Right atrium auricular region (tissue), 2 donors: ENCODE data around the gene KRTAP10-8. TPM values are rescaled to one million over a fixed set of nuclear protein-coding genes. Genes with fewer than 3 reads are reported as not detected.
"Not testable (repeated sequence)": the region's sequence is repeated elsewhere in the genome, so short reads cannot be mapped to it uniquely, and the experiment has no call there.

Experiments used
- DNase-seq: peaks from one replicate; pipeline ENCODE4 v3.0.0-alpha.2; 2019; ENCODE audit warnings: low spot score
- H3K27ac ChIP-seq, 2 donors: fragments of 200-600 bp; sonication (generic); 1 replicate in 1 of 2; 2 replicates in 1 of 2; pipeline ENCODE4 v1.5.1; 2016 to 2019
- H3K27me3 ChIP-seq, 2 donors: fragments of 200-600 bp; sonication (generic); one replicate each; pipeline versions ENCODE4 v1.5.1 to v1.6.0; 2017 to 2019
- H3K36me3 ChIP-seq: fragments of 200-600 bp; sonication (generic); one replicate; pipeline ENCODE4 v1.5.1; 2016
- H3K4me1 ChIP-seq, 2 donors: fragments of 200-600 bp; sonication (generic); one replicate each; pipeline versions ENCODE4 v1.5.1 to v1.6.0; 2017 to 2019
- H3K4me3 ChIP-seq, 2 donors: fragments of 200-600 bp; sonication (generic); 1 replicate in 1 of 2; 2 replicates in 1 of 2; pipeline ENCODE4 v1.5.1; 2017 to 2019; ENCODE audit warnings: mild to moderate bottlenecking in 1 of 2, moderate library complexity in 1 of 2
- H3K9me3 ChIP-seq, 2 donors: fragments of 200-600 bp; sonication (generic); one replicate each; pipeline ENCODE4 v1.5.1; 2019
- total RNA-seq, 2 donors: library from RNA; depleted of rRNA; stranded (reverse); fragments of >200 nt; gene quantifications; one replicate each; pipeline ENCODE4 v1.1.0, GENCODE V29; 2016
- TF ChIP-seq, protein P1 (sequence below), 2 donors: fragments of 200-600 bp; sonication (generic); IDR thresholded peaks; one replicate each; pipeline ENCODE4 v1.5.1; 2019; ENCODE audit warnings: antibody characterized with exemption in 2 of 2

KRTAP10-8 gene
- total RNA-seq, 2 donors from 2014 or later, result not detected

GRCh38 chr21:44572959-44573583, 38.8 kb upstream of the KRTAP10-8 start:
- Histone ChIP-seq H3K4me3 (no peak overlapping the region), H3K27ac (no peak overlapping the region), H3K27me3 (no peaks in the 10 kb centered on the region), H3K4me1 (no peaks in the 10 kb centered on the region), H3K9me3 (peaks cover 0 to 16% of the 10 kb centered on the region in 2 donors), H3K36me3 (no peaks in the 10 kb centered on the region)
- DNase-seq, result peak; percentile 11
- TF ChIP-seq, protein P1, sequence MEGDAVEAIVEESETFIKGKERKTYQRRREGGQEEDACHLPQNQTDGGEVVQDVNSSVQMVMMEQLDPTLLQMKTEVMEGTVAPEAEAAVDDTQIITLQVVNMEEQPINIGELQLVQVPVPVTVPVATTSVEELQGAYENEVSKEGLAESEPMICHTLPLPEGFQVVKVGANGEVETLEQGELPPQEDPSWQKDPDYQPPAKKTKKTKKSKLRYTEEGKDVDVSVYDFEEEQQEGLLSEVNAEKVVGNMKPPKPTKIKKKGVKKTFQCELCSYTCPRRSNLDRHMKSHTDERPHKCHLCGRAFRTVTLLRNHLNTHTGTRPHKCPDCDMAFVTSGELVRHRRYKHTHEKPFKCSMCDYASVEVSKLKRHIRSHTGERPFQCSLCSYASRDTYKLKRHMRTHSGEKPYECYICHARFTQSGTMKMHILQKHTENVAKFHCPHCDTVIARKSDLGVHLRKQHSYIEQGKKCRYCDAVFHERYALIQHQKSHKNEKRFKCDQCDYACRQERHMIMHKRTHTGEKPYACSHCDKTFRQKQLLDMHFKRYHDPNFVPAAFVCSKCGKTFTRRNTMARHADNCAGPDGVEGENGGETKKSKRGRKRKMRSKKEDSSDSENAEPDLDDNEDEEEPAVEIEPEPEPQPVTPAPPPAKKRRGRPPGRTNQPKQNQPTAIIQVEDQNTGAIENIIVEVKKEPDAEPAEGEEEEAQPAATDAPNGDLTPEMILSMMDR (IDR thresholded peaks at IDR 0.05), result no peak

GRCh38 chr21:44573630-44574456, 38.0 kb upstream of the KRTAP10-8 start, which contains the start of gene KRTAP10-4:
Gene KRTAP10-4, plus strand, starts transcription at chr21:44573729. Its CDS starts 30 bp downstream, at chr21:44573759.
- not testable (repeated sequence) for H3K36me3 ChIP-seq, H3K4me3 ChIP-seq, H3K27me3 ChIP-seq, H3K27ac ChIP-seq, H3K4me1 ChIP-seq
- peaks cover 0 to 16% of the 10 kb centered on the region in 2 donors for H3K9me3 ChIP-seq
- peak; percentile 21 for DNase-seq

DNA sequence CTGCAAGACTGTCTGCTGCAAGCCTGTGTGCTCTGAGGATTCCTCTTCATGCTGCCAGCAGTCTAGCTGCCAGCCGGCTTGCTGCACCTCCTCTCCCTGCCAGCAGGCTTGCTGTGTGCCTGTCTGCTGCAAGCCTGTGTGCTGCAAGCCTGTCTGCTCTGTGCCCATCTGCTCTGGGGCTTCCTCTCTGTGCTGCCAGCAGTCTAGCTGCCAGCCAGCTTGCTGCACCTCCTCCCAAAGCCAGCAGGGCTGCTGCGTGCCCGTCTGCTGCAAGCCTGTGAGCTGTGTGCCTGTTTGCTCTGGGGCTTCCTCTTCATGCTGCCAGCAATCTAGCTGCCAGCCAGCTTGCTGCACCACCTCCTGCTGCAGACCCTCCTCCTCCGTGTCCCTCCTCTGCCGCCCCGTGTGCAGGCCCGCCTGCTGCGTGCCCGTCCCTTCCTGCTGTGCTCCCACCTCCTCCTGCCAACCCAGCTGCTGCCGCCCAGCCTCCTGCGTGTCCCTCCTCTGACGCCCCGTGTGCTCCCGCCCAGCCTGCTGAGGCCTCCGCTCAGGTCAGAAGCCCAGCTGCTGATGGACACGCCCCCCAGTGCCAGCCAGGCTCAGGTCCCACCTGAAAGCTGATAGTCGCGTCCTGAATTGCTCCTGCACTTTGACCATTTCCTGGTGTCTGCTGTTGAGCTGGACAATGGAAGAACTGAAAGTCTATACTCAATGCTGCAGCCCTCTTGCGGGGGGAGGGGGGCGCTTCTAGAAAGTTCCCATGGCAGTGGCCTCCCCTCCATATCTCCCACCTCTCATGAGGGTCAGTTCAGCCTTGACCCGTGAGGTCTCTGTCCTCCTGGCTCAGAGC, 37.2 kb upstream of the KRTAP10-8 start:
- H3K36me3 ChIP-seq, result no peaks in the 10 kb centered on the region
- no peaks in the 10 kb centered on the region for H3K4me1 ChIP-seq
- no peaks in the 10 kb centered on the region for H3K27me3 ChIP-seq
- TF ChIP-seq, protein P1 (IDR thresholded peaks at IDR 0.05), result no peak
- H3K27ac ChIP-seq, result no peak overlapping the region
- DNase-seq, result peak; percentile 28
- peaks cover 0 to 16% of the 10 kb centered on the region in 2 donors for H3K9me3 ChIP-seq
- no peak overlapping the region for H3K4me3 ChIP-seq

DNA sequence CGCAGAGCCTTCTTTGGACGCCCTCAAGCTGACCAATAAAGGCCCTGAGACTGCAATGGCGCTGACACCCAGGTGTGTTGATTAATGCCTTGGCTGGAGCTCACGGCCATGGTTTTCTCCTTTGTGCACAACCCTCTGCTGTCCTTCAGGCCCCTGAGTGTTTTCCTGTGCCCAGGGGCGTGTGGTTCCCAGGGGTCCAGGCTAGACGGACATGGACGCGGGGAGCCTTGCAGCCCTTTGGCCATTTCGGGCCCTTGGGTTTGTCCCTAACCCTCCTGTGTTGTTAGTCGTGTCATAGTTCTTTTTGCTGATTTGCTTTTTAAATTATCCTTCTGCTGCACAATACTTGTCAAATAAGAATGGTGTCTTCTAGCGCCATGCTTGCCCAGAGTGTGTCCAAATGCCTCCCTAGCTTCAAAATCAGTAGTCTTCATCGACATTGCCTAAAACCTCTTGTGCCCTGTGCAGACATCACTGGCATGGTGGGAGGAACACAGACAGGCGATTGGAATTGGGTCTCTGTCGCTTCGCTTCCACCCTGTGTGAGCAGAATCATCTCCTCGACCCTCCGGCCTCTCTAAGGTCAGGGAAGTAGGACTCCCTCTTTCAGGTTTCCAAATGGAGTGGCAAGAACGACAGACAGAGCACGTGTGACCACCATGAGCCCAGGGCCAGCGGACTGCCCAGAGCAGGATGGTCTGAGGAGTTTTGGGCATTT, 36.4 kb upstream of the KRTAP10-8 start:
- H3K9me3 ChIP-seq, result peaks cover 0 to 16% of the 10 kb centered on the region in 2 donors
- H3K36me3 ChIP-seq, result no peaks in the 10 kb centered on the region
- no peaks in the 10 kb centered on the region for H3K27me3 ChIP-seq
- peak; percentile 9 for DNase-seq
- TF ChIP-seq, protein P1 (IDR thresholded peaks at IDR 0.05), result no peak
- H3K27ac ChIP-seq, result no peak overlapping the region
- H3K4me3 ChIP-seq, result no peak overlapping the region
- no peaks in the 10 kb centered on the region for H3K4me1 ChIP-seq

DNA sequence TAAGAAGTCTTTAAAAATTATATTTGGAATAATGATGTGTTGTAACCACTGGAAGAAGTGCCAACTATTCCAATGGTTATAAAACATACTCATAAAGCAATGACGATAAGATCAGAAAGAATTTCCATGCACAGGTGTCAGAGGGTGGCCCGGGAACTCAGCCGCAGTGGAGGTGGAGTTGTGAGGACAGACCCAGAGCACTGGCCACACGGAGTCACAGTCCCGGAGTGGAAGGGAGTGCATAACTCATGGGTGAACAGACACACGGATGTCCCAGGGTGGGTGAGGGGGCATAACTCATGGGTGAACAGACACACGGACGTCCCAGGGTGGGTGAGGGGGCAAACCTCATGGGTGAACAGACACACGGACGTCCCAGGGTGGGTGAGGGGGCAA, 35.9 kb upstream of the KRTAP10-8 start:
- Histone ChIP-seq H3K4me1 (no peaks in the 10 kb centered on the region), H3K27me3 (no peaks in the 10 kb centered on the region), H3K27ac (no peak overlapping the region), H3K9me3 (peaks cover 0 to 19% of the 10 kb centered on the region in 2 donors), H3K4me3 (no peak overlapping the region), H3K36me3 (no peaks in the 10 kb centered on the region)
- TF ChIP-seq, protein P1 (IDR thresholded peaks at IDR 0.05), result no peak
- peak; percentile 9 for DNase-seq
